CD8-positive, alpha-beta memory T cell (primary cell): Measurements from ENCODE around the gene HES3. TPM values are rescaled to one million over a fixed set of nuclear protein-coding genes. Genes with fewer than 3 reads are reported as not detected.

ENCODE experiments used
- CTCF ChIA-PET: fragments of 350-600 bp; sonication (Branson Sonifier 250); formaldehyde crosslinking; loops from one replicate; lab custom pipeline; 2021; ENCODE audit warnings: antibody characterized with exemption; lab: Charles Lee
- POLR2A ChIA-PET: fragments of 350-600 bp; sonication (Branson Sonifier 250); formaldehyde crosslinking; loops from one replicate; lab custom pipeline; 2021; ENCODE audit warnings: antibody characterized with exemption; lab: Charles Lee
- DNase-seq, 5 donors: peaks; one replicate each; pipeline versions ENCODE4 v3.0.0 to v3.0.0-alpha.2; 2020 to 2022; ENCODE audit warnings: mixed read lengths in 1 of 5
- H3K27ac ChIP-seq: one replicate; pipeline ENCODE4 v1.7.0; 2013; ENCODE audit warnings: low read depth, mild to moderate bottlenecking, low read length, moderate library complexity
- H3K27me3 ChIP-seq: 2 replicates; pipeline ENCODE4 v1.7.0; 2013; ENCODE audit warnings: low read length, mild to moderate bottlenecking; ENCODE audit not compliant: insufficient read depth, poor library complexity, severe bottlenecking
- H3K36me3 ChIP-seq: 2 replicates; pipeline ENCODE4 v1.7.0; 2013; ENCODE audit warnings: mild to moderate bottlenecking, low read length, moderate library complexity; ENCODE audit not compliant: insufficient read depth
- H3K4me1 ChIP-seq: 2 replicates; pipeline ENCODE4 v1.7.0; 2013; ENCODE audit warnings: mild to moderate bottlenecking, low read length, moderate library complexity; ENCODE audit not compliant: insufficient read depth
- H3K4me3 ChIP-seq: 2 replicates; pipeline ENCODE4 v1.7.0; 2013; ENCODE audit warnings: mild to moderate bottlenecking, low read length
- H3K9me3 ChIP-seq: 2 replicates; pipeline ENCODE4 v1.7.0; 2013; ENCODE audit warnings: mild to moderate bottlenecking, low read length
- H3K27ac Mint-ChIP-seq, 8 donors: one replicate each; pipeline ENCODE4 v1.8.0; 2020 to 2021; ENCODE audit warnings: mixed read lengths in 8 of 8, mild to moderate bottlenecking in 6 of 8, inconsistent platforms in 3 of 8, moderate library complexity in 3 of 8
- H3K27me3 Mint-ChIP-seq, 2 donors: one replicate each; pipeline ENCODE4 v1.8.0; 2020 to 2021; ENCODE audit warnings: mixed read lengths in 2 of 2, mild to moderate bottlenecking in 1 of 2, moderate library complexity in 1 of 2
- H3K36me3 Mint-ChIP-seq, 3 donors: one replicate each; pipeline ENCODE4 v1.8.0; 2020 to 2021; ENCODE audit warnings: mixed read lengths in 3 of 3, inconsistent platforms in 1 of 3, mild to moderate bottlenecking in 1 of 3
- H3K4me1 Mint-ChIP-seq, 3 donors: one replicate each; pipeline ENCODE4 v1.8.0; 2020 to 2021; ENCODE audit warnings: mixed read lengths in 3 of 3, inconsistent platforms in 1 of 3, mild to moderate bottlenecking in 1 of 3
- H3K4me3 Mint-ChIP-seq, 7 donors: one replicate each; pipeline ENCODE4 v1.8.0; 2020 to 2021; ENCODE audit warnings: mixed read lengths in 7 of 7, mild to moderate bottlenecking in 6 of 7, moderate library complexity in 4 of 7, inconsistent platforms in 2 of 7
- H3K9me3 Mint-ChIP-seq, 5 donors: one replicate each; pipeline ENCODE4 v1.8.0; 2020 to 2022; ENCODE audit warnings: mixed read lengths in 5 of 5, mild to moderate bottlenecking in 3 of 5, moderate library complexity in 2 of 5, inconsistent platforms in 1 of 5
- polyA plus RNA-seq: library from polyadenylated mRNA; unstranded; fragments of 300-500 nt; fragmentation: Illumina TruSeq; gene quantifications from one replicate; pipeline ENCODE4 v1.2.3, GENCODE V29; 2021
- total RNA-seq, 2 experiments: library from RNA; stranded (reverse); gene quantifications; one replicate each; pipeline ENCODE4 v1.2.3, GENCODE V29; 2021

Gene HES3
- total and polyA plus RNA-seq, 3 experiments from 2014 or later: not detected

DNA sequence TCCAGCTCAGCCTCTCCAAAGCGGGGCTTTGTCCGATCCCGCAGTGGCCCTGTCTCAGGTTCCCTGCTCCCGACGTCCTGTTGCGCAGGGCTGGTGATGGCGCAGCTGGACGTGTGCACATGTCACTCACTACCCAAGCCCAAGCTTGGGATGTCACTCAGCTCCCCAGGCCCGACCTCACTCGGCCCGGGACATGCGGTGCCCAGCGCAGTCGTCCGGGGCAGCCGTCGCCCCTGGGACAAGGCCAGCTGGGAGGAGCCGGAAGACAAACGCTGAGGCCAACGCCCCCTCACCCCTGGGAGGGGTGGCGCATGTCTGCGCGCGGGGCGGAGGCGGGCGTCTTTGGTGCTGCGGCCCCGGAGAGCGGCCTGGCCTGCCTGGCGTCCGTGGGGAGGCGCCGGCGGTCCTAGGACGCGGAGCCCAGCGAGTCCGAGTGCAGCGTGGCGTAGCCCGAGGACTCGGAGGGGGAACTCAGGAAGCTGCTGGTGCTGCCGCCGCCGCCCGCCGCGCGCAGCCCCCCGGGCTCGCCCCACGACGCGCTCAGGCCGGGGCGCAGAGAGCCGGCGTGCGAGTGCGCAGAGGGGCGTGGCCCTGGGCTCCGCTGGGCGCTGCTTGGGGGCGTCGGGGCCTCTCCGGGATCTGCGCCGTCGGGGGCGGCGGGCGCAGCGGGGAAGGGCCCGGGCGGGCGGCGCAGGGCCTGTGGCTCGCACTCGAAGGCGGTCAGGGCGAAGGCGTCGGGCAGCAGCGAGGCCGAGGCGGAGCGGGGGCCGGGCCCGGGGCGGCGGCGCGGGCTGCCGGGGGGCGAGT lies 5.2 kb downstream of the HES3 start:
- Histone ChIP-seq H3K27ac (no peak overlapping the region), H3K4me1 (peaks cover 20% of the 10 kb centered on the region), H3K9me3 (no peaks in the 10 kb centered on the region), H3K4me3 (no peak overlapping the region), H3K27me3 (peaks cover 35% of the 10 kb centered on the region), H3K36me3 (no peaks in the 10 kb centered on the region)
- Mint-ChIP-seq H3K27me3 (peaks cover 28 to 56% of the 10 kb centered on the region in 2 donors), H3K4me1 (peaks cover 5 to 21% (median 5%) of the 10 kb centered on the region in 3 donors), H3K36me3 (no peaks in the 10 kb centered on the region), H3K27ac (no peak overlapping the region), H3K4me3 (no peak overlapping the region), H3K9me3 (no peaks in the 10 kb centered on the region)
- POLR2A ChIA-PET: no interaction called here
- CTCF ChIA-PET: interaction anchor here (1.2 to 4.8 kb wide), 3 partner anchors 156 to 190 kb away, joined by 3 to 63 read pairs (median 43); no protein-coding TSS in a partner anchor
- no peak for DNase-seq

DNA sequence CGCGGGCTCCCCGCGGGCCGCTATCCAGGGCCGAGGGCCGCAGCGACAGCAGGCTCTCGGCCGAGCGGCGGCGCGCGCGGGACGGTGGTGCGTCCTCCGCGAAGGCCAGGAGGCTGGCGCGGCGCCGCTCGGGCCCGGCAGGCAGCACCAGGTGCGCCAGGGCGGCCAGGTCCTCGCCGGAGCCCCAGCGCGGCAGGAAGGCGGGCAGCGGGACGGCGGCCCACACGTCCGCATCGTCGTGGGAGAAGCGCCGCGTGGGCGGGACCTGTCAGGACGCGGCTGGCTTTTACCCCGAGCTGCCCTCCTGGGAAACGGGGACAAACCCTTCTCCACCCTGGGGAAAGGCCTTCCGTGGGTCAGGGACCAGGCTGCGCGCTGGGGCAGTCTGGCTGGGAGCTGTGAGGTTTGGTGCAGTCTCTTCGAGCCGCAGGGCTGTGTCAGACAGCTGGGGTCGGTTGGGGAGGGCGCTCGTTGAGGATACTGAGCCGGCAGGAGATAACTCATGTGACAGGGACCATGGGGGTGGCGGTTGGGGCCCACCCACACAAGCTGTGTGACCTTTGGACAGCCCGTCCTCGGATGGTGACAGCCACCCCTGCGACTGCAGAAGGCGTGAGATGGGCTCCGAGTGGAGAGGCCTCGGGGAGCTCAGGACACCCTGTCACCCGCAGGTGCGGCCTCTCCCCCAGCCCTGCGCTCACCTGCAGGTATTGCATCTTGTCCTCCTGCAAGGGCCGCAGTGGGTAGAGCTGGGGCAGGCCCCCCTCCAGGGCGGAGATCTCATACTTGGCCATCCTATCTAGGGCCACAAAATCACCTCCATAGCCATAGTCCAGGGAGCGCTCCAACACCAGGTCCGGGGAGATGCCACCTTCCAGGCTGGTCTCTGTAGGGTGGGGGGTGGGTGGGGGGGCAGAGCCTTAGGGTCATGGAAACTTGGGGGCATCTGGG lies 6.0 kb downstream of the HES3 start:
- Mint-ChIP-seq H3K36me3 (no peaks in the 10 kb centered on the region), H3K4me3 (no peak overlapping the region), H3K27ac (no peak overlapping the region), H3K27me3 (peaks cover 24 to 53% of the 10 kb centered on the region in 2 donors), H3K9me3 (no peaks in the 10 kb centered on the region), H3K4me1 (peaks cover 5 to 18% (median 5%) of the 10 kb centered on the region in 3 donors)
- POLR2A ChIA-PET: no interaction called here
- no peak overlapping the region for H3K4me3 ChIP-seq
- peaks cover 30% of the 10 kb centered on the region for H3K27me3 ChIP-seq
- no peak for DNase-seq
- H3K27ac ChIP-seq: no peak overlapping the region
- H3K36me3 ChIP-seq: no peaks in the 10 kb centered on the region
- no peaks in the 10 kb centered on the region for H3K9me3 ChIP-seq
- CTCF ChIA-PET: interaction anchor here (0.8 to 1.2 kb wide), 2 partner anchors 10 to 173 kb away, joined by 3 to 4 read pairs; no protein-coding TSS in a partner anchor
- H3K4me1 ChIP-seq: peaks cover 20% of the 10 kb centered on the region

DNA sequence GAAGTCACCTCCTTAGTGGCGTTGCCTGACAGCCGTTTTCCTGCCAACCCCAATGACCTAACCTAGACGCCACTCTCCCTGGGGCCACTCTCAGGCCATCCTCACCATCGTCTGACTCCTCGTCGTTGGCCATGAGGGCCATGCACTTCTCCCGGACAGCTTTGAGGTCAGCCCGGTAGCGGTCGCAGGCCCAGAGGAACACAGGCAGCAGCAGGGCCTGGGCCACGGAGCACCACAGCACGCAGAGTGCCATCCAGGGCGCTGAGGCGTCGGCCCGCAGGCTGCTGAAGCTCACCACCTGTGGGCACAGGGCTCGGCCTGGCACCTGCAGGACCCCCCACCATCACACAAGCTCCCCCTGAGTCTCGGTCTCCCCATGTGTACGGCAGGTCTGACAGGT lies 7.3 kb downstream of the HES3 start:
- Histone ChIP-seq H3K9me3 (no peaks in the 10 kb centered on the region), H3K4me3 (no peak overlapping the region), H3K36me3 (no peaks in the 10 kb centered on the region), H3K27ac (no peak overlapping the region), H3K27me3 (peaks cover 27% of the 10 kb centered on the region), H3K4me1 (peaks cover 8% of the 10 kb centered on the region)
- POLR2A ChIA-PET: no interaction called here
- H3K27ac Mint-ChIP-seq: no peak overlapping the region
- H3K4me1 Mint-ChIP-seq: peaks cover 5 to 14% (median 5%) of the 10 kb centered on the region in 3 donors
- peaks cover 23 to 52% of the 10 kb centered on the region in 2 donors for H3K27me3 Mint-ChIP-seq
- no peaks in the 10 kb centered on the region for H3K36me3 Mint-ChIP-seq
- no peak overlapping the region for H3K4me3 Mint-ChIP-seq
- no peak for DNase-seq
- no peaks in the 10 kb centered on the region for H3K9me3 Mint-ChIP-seq
- CTCF ChIA-PET: interaction anchor here (0.7 kb wide), 1 partner anchor 153 kb away, joined by 4 read pairs; no protein-coding TSS in a partner anchor

DNA sequence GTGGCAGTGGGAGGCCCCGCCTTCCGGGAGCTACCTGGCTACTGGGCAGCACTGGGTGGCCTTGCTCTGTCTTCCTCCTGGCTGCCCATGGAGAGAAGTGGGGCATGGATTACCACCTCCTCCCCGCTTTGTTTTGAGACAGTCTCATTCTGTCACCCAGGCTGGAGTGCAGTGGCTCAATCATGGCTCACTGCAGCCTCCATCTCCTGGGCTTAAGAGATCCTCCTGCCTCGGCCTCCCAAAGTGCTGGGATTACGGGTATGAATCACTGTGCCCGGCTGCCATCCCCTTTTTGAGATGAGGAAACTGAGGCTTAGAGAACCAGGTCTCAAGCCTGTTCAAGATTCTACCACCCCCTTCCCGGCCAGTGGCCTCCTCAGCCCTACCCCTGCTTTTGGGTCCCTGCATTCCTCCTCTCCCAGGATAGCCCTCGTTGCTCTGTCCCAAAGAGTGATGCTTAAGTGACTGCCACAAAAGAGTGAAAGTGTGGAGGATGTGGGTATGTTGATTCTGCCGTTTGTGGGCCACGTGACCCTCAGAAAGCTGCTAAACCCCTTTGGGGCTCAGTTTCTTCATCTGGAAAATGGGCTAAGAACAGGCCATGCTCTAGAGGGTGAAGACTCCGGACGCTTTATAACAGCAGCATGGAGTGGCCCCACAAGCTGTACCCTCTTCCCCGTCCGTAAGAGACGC lies 7.8 kb downstream of the HES3 start:
- DNase-seq: no peak
- peaks cover 22% of the 10 kb centered on the region for H3K27me3 ChIP-seq

DNA sequence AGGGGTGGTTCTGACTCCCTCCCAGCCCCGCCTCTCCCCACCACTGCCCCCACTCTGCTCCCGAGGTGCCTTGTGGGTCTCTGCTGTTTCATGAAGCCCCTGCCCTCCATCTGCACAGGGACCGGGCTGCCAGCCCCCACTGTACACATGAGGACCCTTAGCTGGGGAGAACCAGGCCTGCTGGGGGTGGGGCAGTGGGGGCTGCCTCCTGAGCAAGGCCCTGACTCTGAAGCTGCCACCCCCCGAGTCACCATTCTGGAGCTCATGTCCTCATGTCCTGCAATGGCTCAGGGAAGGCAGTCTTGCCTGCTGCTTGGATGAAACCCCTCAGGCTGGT lies 8.4 kb downstream of the HES3 start:
- Mint-ChIP-seq H3K9me3 (no peaks in the 10 kb centered on the region), H3K4me1 (peaks cover 0 to 3% (median 0%) of the 10 kb centered on the region in 3 donors), H3K27me3 (peaks cover 11 to 40% of the 10 kb centered on the region in 2 donors), H3K27ac (no peak overlapping the region), H3K4me3 (no peak overlapping the region), H3K36me3 (no peaks in the 10 kb centered on the region)
- Histone ChIP-seq H3K4me3 (no peak overlapping the region), H3K27ac (no peak overlapping the region), H3K9me3 (no peaks in the 10 kb centered on the region), H3K27me3 (peaks cover 17% of the 10 kb centered on the region), H3K4me1 (no peaks in the 10 kb centered on the region), H3K36me3 (no peaks in the 10 kb centered on the region)
- ChIA-PET POLR2A (no interaction called here), CTCF (no interaction called here)
- no peak for DNase-seq

More for the DNA sequence above, 7.8 kb downstream of the HES3 start:
- Histone ChIP-seq H3K27ac (no peak overlapping the region), H3K4me1 (peaks cover 2% of the 10 kb centered on the region), H3K4me3 (no peak overlapping the region), H3K36me3 (no peaks in the 10 kb centered on the region), H3K9me3 (no peaks in the 10 kb centered on the region)
- ChIA-PET CTCF (no interaction called here), POLR2A (no interaction called here)
- no peaks in the 10 kb centered on the region for H3K9me3 Mint-ChIP-seq
- no peak overlapping the region for H3K27ac Mint-ChIP-seq
- H3K4me3 Mint-ChIP-seq: no peak overlapping the region
- H3K27me3 Mint-ChIP-seq: peaks cover 17 to 46% of the 10 kb centered on the region in 2 donors
- H3K4me1 Mint-ChIP-seq: peaks cover 0 to 8% (median 3%) of the 10 kb centered on the region in 3 donors
- H3K36me3 Mint-ChIP-seq: no peaks in the 10 kb centered on the region

DNA sequence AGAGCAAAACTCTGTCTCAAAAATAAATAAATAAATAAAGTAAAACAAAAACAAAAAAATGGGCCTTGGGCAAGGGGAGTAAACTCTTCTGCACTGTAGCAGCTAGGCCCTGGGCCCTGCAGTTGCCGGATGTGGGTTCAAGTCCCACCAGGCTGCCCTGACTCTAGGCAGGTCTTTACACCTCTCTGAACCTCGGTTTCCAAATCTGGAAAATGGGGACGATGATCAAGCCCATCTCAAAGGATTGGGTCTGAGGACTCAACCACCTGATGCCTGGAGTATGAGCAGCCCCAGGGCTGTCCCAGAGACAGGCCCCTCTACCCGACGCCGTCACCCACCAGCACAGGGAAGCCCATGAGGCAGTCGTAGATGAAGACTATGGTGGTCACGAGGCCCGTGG lies 9.4 kb downstream of the HES3 start:
- no peaks in the 10 kb centered on the region for H3K36me3 ChIP-seq
- DNase-seq: no peak
- ChIA-PET CTCF (no interaction called here), POLR2A (no interaction called here)
- Mint-ChIP-seq H3K4me3 (no peak overlapping the region), H3K9me3 (no peaks in the 10 kb centered on the region), H3K27ac (no peak overlapping the region), H3K4me1 (peaks cover 0 to 2% (median 0%) of the 10 kb centered on the region in 3 donors), H3K36me3 (no peaks in the 10 kb centered on the region), H3K27me3 (peaks cover 7 to 31% of the 10 kb centered on the region in 2 donors)
- H3K4me3 ChIP-seq: no peak overlapping the region
- H3K27me3 ChIP-seq: peaks cover 9% of the 10 kb centered on the region
- H3K27ac ChIP-seq: no peak overlapping the region
- H3K4me1 ChIP-seq: no peaks in the 10 kb centered on the region
- no peaks in the 10 kb centered on the region for H3K9me3 ChIP-seq

DNA sequence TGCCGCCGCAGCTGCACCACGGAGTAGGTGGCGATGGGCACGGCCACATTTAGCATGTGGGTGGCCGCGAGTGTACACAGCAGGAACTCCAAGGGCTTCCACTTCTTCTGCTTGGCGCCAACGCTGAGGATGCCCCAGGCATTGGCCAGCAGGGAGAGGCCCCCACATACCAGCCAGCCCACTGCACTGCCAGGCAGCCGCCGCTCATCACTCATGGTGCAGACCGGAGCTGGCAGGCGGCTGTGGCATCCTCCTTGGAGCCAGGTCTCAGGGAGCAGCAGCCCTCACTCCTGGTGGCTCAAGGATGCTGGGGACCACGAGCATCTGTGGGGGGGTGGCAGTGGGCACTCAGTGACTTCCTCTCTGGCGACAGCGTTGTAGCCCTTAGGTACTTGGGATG lies 10.7 kb downstream of the HES3 start:
- Mint-ChIP-seq H3K9me3 (no peaks in the 10 kb centered on the region), H3K4me3 (no peak overlapping the region), H3K36me3 (no peaks in the 10 kb centered on the region), H3K27ac (no peak overlapping the region), H3K4me1 (peaks cover 0 to 2% (median 0%) of the 10 kb centered on the region in 3 donors), H3K27me3 (peaks cover 13 to 33% of the 10 kb centered on the region in 2 donors)
- no peak overlapping the region for H3K4me3 ChIP-seq
- ChIA-PET CTCF (interaction anchor here (2.2 kb wide), 1 partner anchor 8 kb away, joined by 9 read pairs; no protein-coding TSS in a partner anchor), POLR2A (no interaction called here)
- peaks cover 6% of the 10 kb centered on the region for H3K27me3 ChIP-seq
- no peak overlapping the region for H3K27ac ChIP-seq
- H3K4me1 ChIP-seq: peaks cover 3% of the 10 kb centered on the region
- DNase-seq: no peak
- H3K36me3 ChIP-seq: no peaks in the 10 kb centered on the region
- no peaks in the 10 kb centered on the region for H3K9me3 ChIP-seq
